ENCODE results near the gene PHF20.
"Not testable (repeated sequence)": the region's sequence is repeated elsewhere in the genome, so short reads cannot be mapped to it uniquely, and the experiment has no call there.

PHF20 gene

GRCh38 chr20:35774391-35774790 is 2.6 kb downstream of the PHF20 start:
- DNase-seq, result no peak
- no peak for TF ChIP-seq CTCF (IDR thresholded peaks at IDR 0.05)
- Mint-ChIP-seq H3K27ac (peak overlapping the region; percentile 64), H3K36me3 (ENCODE audit: low read depth) (peaks cover 31% of the 10 kb centered on the region), H3K4me1 (peaks cover 38% of the 10 kb centered on the region), H3K27me3 (ENCODE audit: low read depth, poor library complexity) (peaks cover 9% of the 10 kb centered on the region), H3K4me3 (peak overlapping the region; percentile 99), H3K9me3 (peaks cover 9% of the 10 kb centered on the region)

GRCh38 chr20:35776513-35777101 is 4.8 kb downstream of the PHF20 start:
- peaks cover 4% of the 10 kb centered on the region for H3K27me3 Mint-ChIP-seq (ENCODE audit: low read depth, poor library complexity)
- TF ChIP-seq CTCF (IDR thresholded peaks at IDR 0.05), result no peak
- DNase-seq, result no peak
- H3K4me3 Mint-ChIP-seq, result no peak overlapping the region
- peaks cover 2% of the 10 kb centered on the region for H3K9me3 Mint-ChIP-seq
- peaks cover 41% of the 10 kb centered on the region for H3K4me1 Mint-ChIP-seq
- H3K27ac Mint-ChIP-seq, result no peak overlapping the region
- H3K36me3 Mint-ChIP-seq (ENCODE audit: low read depth), result peaks cover 39% of the 10 kb centered on the region

- not testable (repeated sequence) for H3K4me1 Mint-ChIP-seq
Observed at GRCh38 chr20:35783811-35784210, 12.0 kb downstream of the PHF20 start.

GRCh38 chr20:35785541-35785940 is 13.7 kb downstream of the PHF20 start:
- H3K4me1 Mint-ChIP-seq; H3K27ac Mint-ChIP-seq; H3K9me3 Mint-ChIP-seq; DNase-seq; H3K27me3 Mint-ChIP-seq (ENCODE audit: low read depth, poor library complexity); H3K4me3 Mint-ChIP-seq: not testable (repeated sequence)
- peaks cover 25% of the 10 kb centered on the region for H3K36me3 Mint-ChIP-seq (ENCODE audit: low read depth)

More at GRCh38 chr20:35783811-35784210, 12.0 kb downstream of the PHF20 start:
- DNase-seq; H3K27me3 Mint-ChIP-seq (ENCODE audit: low read depth, poor library complexity); H3K4me3 Mint-ChIP-seq; H3K27ac Mint-ChIP-seq; H3K9me3 Mint-ChIP-seq: not testable (repeated sequence)
- peaks cover 36% of the 10 kb centered on the region for H3K36me3 Mint-ChIP-seq (ENCODE audit: low read depth)

GRCh38 chr20:35788796-35789195 is 17.0 kb downstream of the PHF20 start:
- DNase-seq, result no peak
- no peak for TF ChIP-seq CTCF (IDR thresholded peaks at IDR 0.05)
- Mint-ChIP-seq H3K36me3 (ENCODE audit: low read depth) (peaks cover 28% of the 10 kb centered on the region), H3K4me3 (no peak overlapping the region), H3K9me3 (no peaks in the 10 kb centered on the region), H3K27me3 (ENCODE audit: low read depth, poor library complexity) (peaks cover 3% of the 10 kb centered on the region), H3K4me1 (peaks cover 5% of the 10 kb centered on the region), H3K27ac (peak overlapping the region; percentile 72)

- H3K4me3 Mint-ChIP-seq, result no peak overlapping the region
- no peaks in the 10 kb centered on the region for H3K9me3 Mint-ChIP-seq
- H3K27me3 Mint-ChIP-seq (ENCODE audit: low read depth, poor library complexity), result peaks cover 3% of the 10 kb centered on the region
- TF ChIP-seq CTCF (IDR thresholded peaks at IDR 0.05), result no peak
- H3K36me3 Mint-ChIP-seq (ENCODE audit: low read depth), result peaks cover 30% of the 10 kb centered on the region
- peaks cover 5% of the 10 kb centered on the region for H3K4me1 Mint-ChIP-seq
- no peak for DNase-seq
- H3K27ac Mint-ChIP-seq, result no peak overlapping the region
Observed at GRCh38 chr20:35791097-35791496, 19.3 kb downstream of the PHF20 start.

- no peak for DNase-seq
- Mint-ChIP-seq H3K27ac (no peak overlapping the region), H3K9me3 (no peaks in the 10 kb centered on the region)
Observed at GRCh38 chr20:35791821-35792220, 20.0 kb downstream of the PHF20 start.

More at GRCh38 chr20:35791821-35792220, 20.0 kb downstream of the PHF20 start:
- H3K36me3 Mint-ChIP-seq (ENCODE audit: low read depth), result peaks cover 27% of the 10 kb centered on the region
- H3K4me1 Mint-ChIP-seq, result peaks cover 5% of the 10 kb centered on the region
- peaks cover 3% of the 10 kb centered on the region for H3K27me3 Mint-ChIP-seq (ENCODE audit: low read depth, poor library complexity)
- H3K4me3 Mint-ChIP-seq, result no peak overlapping the region
- TF ChIP-seq CTCF (IDR thresholded peaks at IDR 0.05), result no peak

Data from nephron progenitor cell (in vitro differentiated cells).